ENCODE measurements around the gene FHAD1.

FHAD1 gene

GRCh38 chr1:15308621-15309027 lies 61.6 kb downstream of the FHAD1 start:
- no peaks in the 10 kb centered on the region; the same call in 1 of the 2 replicates for H3K27me3 ChIP-seq (ENCODE audit: insufficient read depth, low read length)
- H3K36me3 ChIP-seq (ENCODE audit: insufficient read depth, low read length): no peaks in the 10 kb centered on the region
- H3K27ac ChIP-seq (ENCODE audit: low read depth, low read length): no peak overlapping the region
- H3K79me2 ChIP-seq (ENCODE audit: control insufficient read depth, insufficient read depth, low read length, unreplicated experiment): no peaks in the 10 kb centered on the region
- H3K4me1 ChIP-seq (ENCODE audit: control insufficient read depth, insufficient read depth, low read length, unreplicated experiment): no peaks in the 10 kb centered on the region
- no peak overlapping the region for H2AFZ ChIP-seq (ENCODE audit: low read length, unreplicated experiment)
- H3K4me3 ChIP-seq (ENCODE audit: low read depth, low read length): no peak overlapping the region

GRCh38 chr1:15309687-15310086 lies 62.7 kb downstream of the FHAD1 start:
- no peak overlapping the region for H2AFZ ChIP-seq (ENCODE audit: low read length, unreplicated experiment)
- no peaks in the 10 kb centered on the region for H3K79me2 ChIP-seq (ENCODE audit: control insufficient read depth, insufficient read depth, low read length, unreplicated experiment)
- H3K27ac ChIP-seq (ENCODE audit: low read depth, low read length): no peak overlapping the region
- no peak overlapping the region for H3K4me3 ChIP-seq (ENCODE audit: low read depth, low read length)
- no peaks in the 10 kb centered on the region for H3K4me1 ChIP-seq (ENCODE audit: control insufficient read depth, insufficient read depth, low read length, unreplicated experiment)
- H3K36me3 ChIP-seq (ENCODE audit: insufficient read depth, low read length): no peaks in the 10 kb centered on the region
- H3K27me3 ChIP-seq (ENCODE audit: insufficient read depth, low read length): no peaks in the 10 kb centered on the region; the same call in 1 of the 2 replicates

DNA sequence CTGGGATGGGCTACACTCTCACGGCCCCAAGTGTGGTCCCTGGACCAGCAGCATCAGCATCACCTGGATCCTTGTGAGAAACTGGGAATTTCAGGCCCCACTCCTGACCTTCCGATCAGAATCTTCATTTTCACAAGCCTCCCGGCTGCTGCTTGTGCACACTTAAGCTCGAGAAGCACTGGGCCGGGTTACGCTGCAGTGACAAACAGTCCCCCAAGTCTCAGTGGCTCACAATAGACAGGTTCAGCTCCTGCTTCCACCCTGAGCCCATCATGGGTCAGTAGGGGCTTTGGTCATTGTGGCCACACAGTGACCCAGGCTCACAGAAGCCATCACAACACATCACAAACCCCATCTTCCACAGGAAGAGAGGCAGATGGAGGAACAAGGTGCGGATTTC lies 63.5 kb downstream of the FHAD1 start:
- H3K79me2 ChIP-seq (ENCODE audit: control insufficient read depth, insufficient read depth, low read length, unreplicated experiment): no peaks in the 10 kb centered on the region
- H3K4me3 ChIP-seq (ENCODE audit: low read depth, low read length): no peak overlapping the region
- no peaks in the 10 kb centered on the region for H3K27me3 ChIP-seq (ENCODE audit: insufficient read depth, low read length)
- no peak overlapping the region for H3K27ac ChIP-seq (ENCODE audit: low read depth, low read length)
- no peaks in the 10 kb centered on the region for H3K36me3 ChIP-seq (ENCODE audit: insufficient read depth, low read length)
- H3K4me1 ChIP-seq (ENCODE audit: control insufficient read depth, insufficient read depth, low read length, unreplicated experiment): no peaks in the 10 kb centered on the region
- no peak overlapping the region for H2AFZ ChIP-seq (ENCODE audit: low read length, unreplicated experiment)

DNA sequence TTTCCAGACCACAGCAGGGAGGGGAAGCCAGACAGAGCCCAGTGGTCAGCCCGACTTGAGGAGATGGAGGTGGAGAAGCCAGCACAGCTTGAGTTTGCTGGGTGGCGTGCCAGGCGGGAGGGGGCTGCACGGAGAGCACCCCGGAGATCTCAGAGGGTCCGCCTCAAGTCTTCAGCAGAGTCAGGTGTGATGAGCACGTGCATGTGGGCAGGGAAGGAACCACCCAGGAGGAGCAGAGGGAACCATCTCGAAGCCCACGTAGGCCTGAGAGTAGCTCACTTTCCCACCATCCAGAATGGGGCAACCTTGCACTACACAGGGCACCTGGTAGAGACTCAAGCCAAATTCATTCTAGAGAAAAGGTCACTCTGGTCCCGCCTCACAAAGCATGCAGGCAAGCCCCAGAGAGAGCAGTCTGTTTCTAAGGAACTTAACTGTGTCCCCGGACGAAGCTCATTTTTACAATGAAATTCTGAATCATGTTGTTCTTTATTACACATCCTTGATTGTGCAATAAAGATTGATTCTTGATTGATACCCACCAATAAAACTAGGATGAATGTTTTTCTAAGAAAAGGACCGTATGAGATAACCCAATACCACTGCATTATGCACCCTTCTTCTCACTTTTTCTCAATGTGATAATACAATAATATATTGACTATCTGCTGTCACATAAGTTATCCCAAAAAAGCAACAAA lies 64.2 kb downstream of the FHAD1 start:
- Histone ChIP-seq H3K27ac (ENCODE audit: low read depth, low read length) (no peak overlapping the region), H3K36me3 (ENCODE audit: insufficient read depth, low read length) (no peaks in the 10 kb centered on the region), H3K4me3 (ENCODE audit: low read depth, low read length) (no peak overlapping the region)

GRCh38 chr1:15311880-15312279 lies 64.9 kb downstream of the FHAD1 start:
- H3K27ac ChIP-seq (ENCODE audit: low read depth, low read length): no peak overlapping the region
- peaks cover 6% of the 10 kb centered on the region for H3K27me3 ChIP-seq (ENCODE audit: insufficient read depth, low read length)

More for the DNA sequence above, 64.2 kb downstream of the FHAD1 start:
- H2AFZ ChIP-seq (ENCODE audit: low read length, unreplicated experiment): no peak overlapping the region
- peaks cover 5% of the 10 kb centered on the region for H3K27me3 ChIP-seq (ENCODE audit: insufficient read depth, low read length)
- H3K79me2 ChIP-seq (ENCODE audit: control insufficient read depth, insufficient read depth, low read length, unreplicated experiment): no peaks in the 10 kb centered on the region
- no peaks in the 10 kb centered on the region for H3K4me1 ChIP-seq (ENCODE audit: control insufficient read depth, insufficient read depth, low read length, unreplicated experiment)

DNA sequence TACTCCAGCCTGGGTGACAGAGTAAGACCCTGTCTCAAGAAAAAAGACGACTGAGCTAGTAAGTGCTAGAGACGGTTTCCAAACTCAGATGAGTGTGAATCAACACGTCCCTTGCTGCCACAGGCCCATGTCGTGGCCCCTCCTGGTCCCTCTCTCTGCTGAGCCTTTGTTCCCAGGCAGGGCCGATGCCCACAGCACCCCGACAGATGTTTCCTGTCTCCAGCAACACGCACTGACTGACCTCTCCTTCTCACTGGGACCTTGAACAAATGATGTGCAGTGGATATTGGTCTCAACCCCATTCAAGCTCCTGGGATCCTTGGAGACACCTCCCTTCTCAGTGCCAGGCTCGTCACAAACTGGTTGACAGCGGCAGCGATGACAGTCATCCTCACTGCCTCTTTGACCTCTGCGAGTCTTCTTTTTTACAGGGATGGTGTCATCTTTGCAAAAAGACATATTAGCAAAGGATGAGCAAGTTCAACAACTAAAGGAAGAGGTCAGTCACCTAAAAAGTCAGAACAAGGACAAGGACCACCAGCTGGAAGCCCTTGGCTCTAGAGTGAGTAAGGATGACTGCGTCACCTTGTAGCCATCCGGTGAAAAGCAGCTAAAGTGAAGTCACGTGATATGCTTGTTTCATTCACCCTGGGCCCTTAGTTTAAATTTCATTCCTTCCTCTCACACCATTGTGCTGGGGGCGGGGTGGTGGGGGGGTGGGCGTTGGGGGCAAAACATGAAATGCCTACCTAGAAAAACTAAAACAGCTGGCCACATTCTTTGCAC lies 65.8 kb downstream of the FHAD1 start:
- no peaks in the 10 kb centered on the region for H3K79me2 ChIP-seq (ENCODE audit: control insufficient read depth, insufficient read depth, low read length, unreplicated experiment)
- H3K36me3 ChIP-seq (ENCODE audit: insufficient read depth, low read length): no peaks in the 10 kb centered on the region
- H3K4me1 ChIP-seq (ENCODE audit: control insufficient read depth, insufficient read depth, low read length, unreplicated experiment): no peaks in the 10 kb centered on the region
- H3K4me3 ChIP-seq (ENCODE audit: low read depth, low read length): no peak overlapping the region
- H3K27me3 ChIP-seq (ENCODE audit: insufficient read depth, low read length): peaks cover 6% of the 10 kb centered on the region
- no peak overlapping the region for H2AFZ ChIP-seq (ENCODE audit: low read length, unreplicated experiment)
- H3K27ac ChIP-seq (ENCODE audit: low read depth, low read length): no peak overlapping the region

More at GRCh38 chr1:15311880-15312279, 64.9 kb downstream of the FHAD1 start:
- Histone ChIP-seq H3K36me3 (ENCODE audit: insufficient read depth, low read length) (no peaks in the 10 kb centered on the region), H3K4me3 (ENCODE audit: low read depth, low read length) (no peak overlapping the region), H3K79me2 (ENCODE audit: control insufficient read depth, insufficient read depth, low read length, unreplicated experiment) (no peaks in the 10 kb centered on the region), H3K4me1 (ENCODE audit: control insufficient read depth, insufficient read depth, low read length, unreplicated experiment) (no peaks in the 10 kb centered on the region), H2AFZ (ENCODE audit: low read length, unreplicated experiment) (no peak overlapping the region)

- peaks cover 6% of the 10 kb centered on the region for H3K27me3 ChIP-seq (ENCODE audit: insufficient read depth, low read length)
- no peak overlapping the region for H3K27ac ChIP-seq (ENCODE audit: low read depth, low read length)
These were observed 67.6 kb downstream of the FHAD1 start for GRCh38 chr1:15314328-15315281.

DNA sequence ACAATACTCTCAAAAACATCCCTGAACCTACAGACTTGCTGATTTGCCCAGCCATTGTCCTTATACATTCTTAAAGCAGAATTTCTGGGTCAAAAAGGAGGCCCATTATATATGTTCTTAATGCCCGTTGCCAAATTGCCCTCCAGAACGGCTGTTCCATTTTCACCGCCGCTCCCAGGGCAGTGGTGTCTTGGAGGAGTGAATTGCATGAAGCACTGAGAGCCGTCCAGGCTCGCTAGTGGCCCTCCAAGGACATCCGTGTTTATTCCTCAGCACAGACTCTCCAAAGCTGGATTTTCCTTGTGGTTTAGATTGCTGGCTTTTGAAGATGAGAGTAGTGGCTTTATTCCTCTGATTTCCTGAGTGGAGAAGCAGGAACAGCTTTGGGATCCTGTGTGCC lies 68.8 kb downstream of the FHAD1 start:
- H3K4me3 ChIP-seq (ENCODE audit: low read depth, low read length): no peak overlapping the region
- no peaks in the 10 kb centered on the region for H3K4me1 ChIP-seq (ENCODE audit: control insufficient read depth, insufficient read depth, low read length, unreplicated experiment)
- no peaks in the 10 kb centered on the region for H3K79me2 ChIP-seq (ENCODE audit: control insufficient read depth, insufficient read depth, low read length, unreplicated experiment)
- no peak overlapping the region for H3K27ac ChIP-seq (ENCODE audit: low read depth, low read length)
- no peak overlapping the region for H2AFZ ChIP-seq (ENCODE audit: low read length, unreplicated experiment)
- peaks cover 6% of the 10 kb centered on the region for H3K27me3 ChIP-seq (ENCODE audit: insufficient read depth, low read length)
- no peaks in the 10 kb centered on the region for H3K36me3 ChIP-seq (ENCODE audit: insufficient read depth, low read length)

More at GRCh38 chr1:15314328-15315281, 67.6 kb downstream of the FHAD1 start:
- Histone ChIP-seq H3K36me3 (ENCODE audit: insufficient read depth, low read length) (no peaks in the 10 kb centered on the region), H2AFZ (ENCODE audit: low read length, unreplicated experiment) (no peak overlapping the region), H3K79me2 (ENCODE audit: control insufficient read depth, insufficient read depth, low read length, unreplicated experiment) (no peaks in the 10 kb centered on the region), H3K4me3 (ENCODE audit: low read depth, low read length) (no peak overlapping the region), H3K4me1 (ENCODE audit: control insufficient read depth, insufficient read depth, low read length, unreplicated experiment) (no peaks in the 10 kb centered on the region)

DNA sequence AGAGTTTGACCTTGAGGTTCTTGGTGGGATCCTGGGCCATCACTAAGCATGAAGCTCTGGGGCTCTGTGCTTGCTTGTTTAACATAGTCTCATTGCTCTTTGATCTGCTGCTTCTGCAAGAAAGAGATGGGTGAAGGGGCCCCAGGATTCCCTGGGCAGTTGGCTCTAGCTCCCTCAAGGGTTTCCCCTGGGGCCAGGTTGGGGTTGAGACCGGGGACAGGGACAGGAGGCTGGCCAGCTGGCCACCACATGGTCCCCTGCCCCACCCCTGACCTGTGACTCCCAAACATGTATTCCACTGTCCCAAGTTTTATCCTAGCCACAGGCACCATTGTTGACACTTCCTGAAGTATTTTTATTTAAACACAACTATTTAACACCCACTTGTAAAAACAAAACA lies 69.5 kb downstream of the FHAD1 start:
- no peak overlapping the region for H3K27ac ChIP-seq (ENCODE audit: low read depth, low read length)
- no peaks in the 10 kb centered on the region for H3K79me2 ChIP-seq (ENCODE audit: control insufficient read depth, insufficient read depth, low read length, unreplicated experiment)
- no peaks in the 10 kb centered on the region for H3K36me3 ChIP-seq (ENCODE audit: insufficient read depth, low read length)
- H2AFZ ChIP-seq (ENCODE audit: low read length, unreplicated experiment): no peak overlapping the region
- H3K27me3 ChIP-seq (ENCODE audit: insufficient read depth, low read length): peaks cover 6% of the 10 kb centered on the region
- H3K4me3 ChIP-seq (ENCODE audit: low read depth, low read length): no peak overlapping the region
- H3K4me1 ChIP-seq (ENCODE audit: control insufficient read depth, insufficient read depth, low read length, unreplicated experiment): no peaks in the 10 kb centered on the region

DNA sequence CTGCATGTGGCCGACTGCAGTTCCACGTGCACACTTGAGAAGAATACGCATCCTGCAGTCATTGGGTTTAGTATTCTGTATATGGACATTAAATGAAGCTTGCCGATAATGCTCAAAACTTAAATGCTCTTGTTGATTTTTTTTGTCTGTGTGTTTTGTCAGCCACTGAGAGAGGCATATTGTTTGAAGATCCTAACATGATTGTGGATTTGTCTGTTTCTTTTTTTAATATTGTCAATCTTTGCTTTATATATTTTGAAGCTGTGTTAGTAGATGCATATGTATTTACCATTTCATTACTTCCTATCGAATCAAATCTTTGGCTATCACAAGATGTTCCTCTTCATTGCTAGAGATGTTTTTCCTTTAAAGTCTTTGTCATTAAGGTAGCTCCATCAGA lies 73.2 kb downstream of the FHAD1 start:
- H3K27me3 ChIP-seq (ENCODE audit: insufficient read depth, low read length): peaks cover 6% of the 10 kb centered on the region

More for the DNA sequence above, 73.2 kb downstream of the FHAD1 start:
- no peak overlapping the region for H3K27ac ChIP-seq (ENCODE audit: low read depth, low read length)
- no peaks in the 10 kb centered on the region for H3K36me3 ChIP-seq (ENCODE audit: insufficient read depth, low read length)
- H3K79me2 ChIP-seq (ENCODE audit: control insufficient read depth, insufficient read depth, low read length, unreplicated experiment): no peaks in the 10 kb centered on the region
- H3K4me3 ChIP-seq (ENCODE audit: low read depth, low read length): no peak overlapping the region
- no peaks in the 10 kb centered on the region for H3K4me1 ChIP-seq (ENCODE audit: control insufficient read depth, insufficient read depth, low read length, unreplicated experiment)
- H2AFZ ChIP-seq (ENCODE audit: low read length, unreplicated experiment): no peak overlapping the region

Measured in ACC112 (cell line).